ENCODE results near the gene CCDC179.

DNA sequence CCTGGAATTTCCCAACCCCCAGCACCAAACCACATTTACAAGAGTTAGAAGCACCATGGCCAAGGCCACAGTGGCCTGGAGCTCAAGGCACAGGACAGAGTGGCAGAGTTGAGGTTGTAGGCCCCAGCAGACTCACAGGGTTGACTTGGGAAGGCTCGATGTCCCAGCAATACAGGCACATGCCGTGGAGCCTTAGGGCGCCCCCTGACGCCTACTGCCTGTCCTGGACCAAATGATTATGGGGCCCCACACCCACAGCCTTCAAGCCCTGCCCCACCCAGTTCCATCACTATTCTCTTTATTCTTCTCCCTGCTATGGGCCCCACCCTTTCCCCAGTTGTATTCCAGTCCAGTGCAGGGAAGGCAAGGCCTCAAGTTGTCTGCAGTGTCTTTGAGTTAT, at the start of gene CCDC179:
- no peak for TF ChIP-seq POLR2A (IDR thresholded peaks at IDR 0.05)
- TF ChIP-seq, protein P1, sequence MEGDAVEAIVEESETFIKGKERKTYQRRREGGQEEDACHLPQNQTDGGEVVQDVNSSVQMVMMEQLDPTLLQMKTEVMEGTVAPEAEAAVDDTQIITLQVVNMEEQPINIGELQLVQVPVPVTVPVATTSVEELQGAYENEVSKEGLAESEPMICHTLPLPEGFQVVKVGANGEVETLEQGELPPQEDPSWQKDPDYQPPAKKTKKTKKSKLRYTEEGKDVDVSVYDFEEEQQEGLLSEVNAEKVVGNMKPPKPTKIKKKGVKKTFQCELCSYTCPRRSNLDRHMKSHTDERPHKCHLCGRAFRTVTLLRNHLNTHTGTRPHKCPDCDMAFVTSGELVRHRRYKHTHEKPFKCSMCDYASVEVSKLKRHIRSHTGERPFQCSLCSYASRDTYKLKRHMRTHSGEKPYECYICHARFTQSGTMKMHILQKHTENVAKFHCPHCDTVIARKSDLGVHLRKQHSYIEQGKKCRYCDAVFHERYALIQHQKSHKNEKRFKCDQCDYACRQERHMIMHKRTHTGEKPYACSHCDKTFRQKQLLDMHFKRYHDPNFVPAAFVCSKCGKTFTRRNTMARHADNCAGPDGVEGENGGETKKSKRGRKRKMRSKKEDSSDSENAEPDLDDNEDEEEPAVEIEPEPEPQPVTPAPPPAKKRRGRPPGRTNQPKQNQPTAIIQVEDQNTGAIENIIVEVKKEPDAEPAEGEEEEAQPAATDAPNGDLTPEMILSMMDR (IDR thresholded peaks at IDR 0.05) = no peak
